ENCODE data around the gene PDE11A. TPM values are rescaled to one million over a fixed set of nuclear protein-coding genes. Genes with fewer than 3 reads are reported as not detected.
"Not testable (repeated sequence)": the region's sequence is repeated elsewhere in the genome, so short reads cannot be mapped to it uniquely, and the experiment has no call there.

Gene PDE11A
- total and polyA plus RNA-seq, 4 donors: 1.0 to 5.9 (median 1.7) TPM

GRCh38 chr2:178084273-178084672 lies 11.7 kb upstream of the PDE11A start:
- WGBS: 61% methylated on average over 3 of the region's 3 CpGs
- H3K4me3 ChIP-seq (ENCODE audit: low read depth in 1 of 3, low read length in 3 of 3): no peak overlapping the region
- DNase-seq (ENCODE audit: low spot score): no peak
- TF ChIP-seq TAF1 (conservative IDR thresholded peaks at IDR 0.05) (no peak), GABPA (IDR thresholded peaks at IDR 0.05 in 1 of 2, conservative IDR thresholded peaks at IDR 0.05 in 1 of 2) (no peak), HNF4G (IDR thresholded peaks at IDR 0.05) (no peak), RAD21 (IDR thresholded peaks at IDR 0.05) (no peak), RXRA (IDR thresholded peaks at IDR 0.05) (no peak), SP1 (IDR thresholded peaks at IDR 0.05) (no peak)
- TF ChIP-seq, protein P1, sequence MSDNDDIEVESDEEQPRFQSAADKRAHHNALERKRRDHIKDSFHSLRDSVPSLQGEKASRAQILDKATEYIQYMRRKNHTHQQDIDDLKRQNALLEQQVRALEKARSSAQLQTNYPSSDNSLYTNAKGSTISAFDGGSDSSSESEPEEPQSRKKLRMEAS (IDR thresholded peaks at IDR 0.05): no peak
- H3K9me3 ChIP-seq (ENCODE audit: control insufficient read depth in 4 of 4, low read length in 3 of 4): no peaks in the 10 kb centered on the region
- peaks cover 0 to 1% (median 0%) of the 10 kb centered on the region in 4 donors for H3K4me1 ChIP-seq (ENCODE audit: control insufficient read depth in 4 of 4, insufficient read depth in 4 of 4, low read length in 3 of 4)
- no peak overlapping the region for H3K27ac ChIP-seq (ENCODE audit: low read depth in 1 of 2, low read length in 2 of 2)
- peaks cover 0 to 1% (median 0%) of the 10 kb centered on the region in 4 donors for H3K36me3 ChIP-seq (ENCODE audit: control insufficient read depth in 4 of 4, insufficient read depth in 3 of 4, low read depth in 1 of 4, low read length in 3 of 4)
- H3K27me3 ChIP-seq (ENCODE audit: control insufficient read depth in 4 of 4, insufficient read depth in 4 of 4, low read length in 3 of 4): no peaks in the 10 kb centered on the region
- no peak overlapping the region for H3K9ac ChIP-seq (ENCODE audit: low read depth in 1 of 2, low read length in 2 of 2)

DNA sequence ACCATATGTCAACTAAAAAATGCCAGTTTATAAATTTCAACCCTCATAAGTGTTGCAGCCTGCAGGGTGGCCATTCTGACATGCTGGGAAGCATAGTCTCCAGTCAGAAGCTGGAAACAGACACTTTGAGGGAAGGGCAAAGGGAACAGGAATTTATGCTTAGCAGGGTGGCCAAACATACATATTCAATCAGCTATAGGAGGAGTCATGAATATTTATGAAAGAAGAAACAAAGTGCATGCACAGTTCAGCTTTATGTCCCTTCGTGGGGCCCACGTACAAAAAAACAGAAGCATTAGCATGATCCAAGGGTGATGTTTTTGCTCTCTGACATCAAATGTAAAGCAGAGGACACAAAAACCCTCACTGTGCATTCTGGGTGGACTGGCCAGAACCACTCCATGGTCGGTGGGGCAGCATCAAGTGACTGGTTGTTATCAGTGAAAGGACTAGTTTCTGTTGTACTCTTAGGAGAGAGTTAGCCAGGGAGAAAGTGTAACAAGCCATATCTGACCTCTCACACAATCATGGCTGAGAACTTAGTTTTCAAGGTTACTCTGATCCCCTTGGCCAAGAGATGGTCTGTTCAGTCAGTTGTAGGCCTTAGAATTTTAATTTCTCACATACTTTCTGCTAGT lies 9.9 kb upstream of the PDE11A start:
- 85% methylated on average over 3 of the region's 3 CpGs for WGBS

GRCh38 chr2:178079279-178079678 lies 6.7 kb upstream of the PDE11A start:
- H3K27ac ChIP-seq (ENCODE audit: low read depth in 1 of 2, low read length in 2 of 2); H3K27me3 ChIP-seq (ENCODE audit: control insufficient read depth in 4 of 4, insufficient read depth in 4 of 4, low read length in 3 of 4); DNase-seq (ENCODE audit: low spot score); H3K9ac ChIP-seq (ENCODE audit: low read depth in 1 of 2, low read length in 2 of 2); H3K9me3 ChIP-seq (ENCODE audit: control insufficient read depth in 4 of 4, low read length in 3 of 4); H3K36me3 ChIP-seq (ENCODE audit: control insufficient read depth in 4 of 4, insufficient read depth in 3 of 4, low read depth in 1 of 4, low read length in 3 of 4); H3K4me3 ChIP-seq (ENCODE audit: low read depth in 1 of 3, low read length in 3 of 3); H3K4me1 ChIP-seq (ENCODE audit: control insufficient read depth in 4 of 4, insufficient read depth in 4 of 4, low read length in 3 of 4): not testable (repeated sequence)
- 82% methylated on average over 3 of the region's 3 CpGs for WGBS

More for the DNA sequence above, 9.9 kb upstream of the PDE11A start:
- Histone ChIP-seq H3K36me3 (ENCODE audit: control insufficient read depth in 4 of 4, insufficient read depth in 3 of 4, low read depth in 1 of 4, low read length in 3 of 4) (peaks cover 0 to 1% (median 0%) of the 10 kb centered on the region in 4 donors), H3K4me3 (ENCODE audit: low read depth in 1 of 3, low read length in 3 of 3) (no peak overlapping the region), H3K9me3 (ENCODE audit: control insufficient read depth in 4 of 4, low read length in 3 of 4) (no peaks in the 10 kb centered on the region), H3K4me1 (ENCODE audit: control insufficient read depth in 4 of 4, insufficient read depth in 4 of 4, low read length in 3 of 4) (peaks cover 0 to 1% (median 0%) of the 10 kb centered on the region in 4 donors), H3K27me3 (ENCODE audit: control insufficient read depth in 4 of 4, insufficient read depth in 4 of 4, low read length in 3 of 4) (no peaks in the 10 kb centered on the region), H3K27ac (ENCODE audit: low read depth in 1 of 2, low read length in 2 of 2) (no peak overlapping the region), H3K9ac (ENCODE audit: low read depth in 1 of 2, low read length in 2 of 2) (no peak overlapping the region)
- no peak for DNase-seq (ENCODE audit: low spot score)
- TF ChIP-seq, protein P2, sequence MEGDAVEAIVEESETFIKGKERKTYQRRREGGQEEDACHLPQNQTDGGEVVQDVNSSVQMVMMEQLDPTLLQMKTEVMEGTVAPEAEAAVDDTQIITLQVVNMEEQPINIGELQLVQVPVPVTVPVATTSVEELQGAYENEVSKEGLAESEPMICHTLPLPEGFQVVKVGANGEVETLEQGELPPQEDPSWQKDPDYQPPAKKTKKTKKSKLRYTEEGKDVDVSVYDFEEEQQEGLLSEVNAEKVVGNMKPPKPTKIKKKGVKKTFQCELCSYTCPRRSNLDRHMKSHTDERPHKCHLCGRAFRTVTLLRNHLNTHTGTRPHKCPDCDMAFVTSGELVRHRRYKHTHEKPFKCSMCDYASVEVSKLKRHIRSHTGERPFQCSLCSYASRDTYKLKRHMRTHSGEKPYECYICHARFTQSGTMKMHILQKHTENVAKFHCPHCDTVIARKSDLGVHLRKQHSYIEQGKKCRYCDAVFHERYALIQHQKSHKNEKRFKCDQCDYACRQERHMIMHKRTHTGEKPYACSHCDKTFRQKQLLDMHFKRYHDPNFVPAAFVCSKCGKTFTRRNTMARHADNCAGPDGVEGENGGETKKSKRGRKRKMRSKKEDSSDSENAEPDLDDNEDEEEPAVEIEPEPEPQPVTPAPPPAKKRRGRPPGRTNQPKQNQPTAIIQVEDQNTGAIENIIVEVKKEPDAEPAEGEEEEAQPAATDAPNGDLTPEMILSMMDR (IDR thresholded peaks at IDR 0.05; ENCODE audit: low read depth, low read length, missing input control): no peak
- TF ChIP-seq RXRA (IDR thresholded peaks at IDR 0.05) (no peak), TAF1 (conservative IDR thresholded peaks at IDR 0.05) (no peak)

- Histone ChIP-seq H3K27me3 (ENCODE audit: control insufficient read depth in 4 of 4, insufficient read depth in 4 of 4, low read length in 3 of 4) (no peaks in the 10 kb centered on the region), H3K9ac (ENCODE audit: low read depth in 1 of 2, low read length in 2 of 2) (no peak overlapping the region), H3K4me1 (ENCODE audit: control insufficient read depth in 4 of 4, insufficient read depth in 4 of 4, low read length in 3 of 4) (peaks cover 2 to 26% (median 8%) of the 10 kb centered on the region in 4 donors), H3K4me3 (ENCODE audit: low read depth in 1 of 3, low read length in 3 of 3) (no peak overlapping the region), H3K9me3 (ENCODE audit: control insufficient read depth in 4 of 4, low read length in 3 of 4) (no peaks in the 10 kb centered on the region), H3K36me3 (ENCODE audit: control insufficient read depth in 4 of 4, insufficient read depth in 3 of 4, low read depth in 1 of 4, low read length in 3 of 4) (no peaks in the 10 kb centered on the region), H3K27ac (ENCODE audit: low read depth in 1 of 2, low read length in 2 of 2) (no peak overlapping the region)
- DNase-seq (ENCODE audit: low spot score): no peak
- TF ChIP-seq, protein P2 (IDR thresholded peaks at IDR 0.05; ENCODE audit: low read depth, low read length, missing input control): no peak
- TF ChIP-seq RAD21 (IDR thresholded peaks at IDR 0.05): no peak
- no peak for TF ChIP-seq HNF4G (IDR thresholded peaks at IDR 0.05)
- TF ChIP-seq, protein P3, sequence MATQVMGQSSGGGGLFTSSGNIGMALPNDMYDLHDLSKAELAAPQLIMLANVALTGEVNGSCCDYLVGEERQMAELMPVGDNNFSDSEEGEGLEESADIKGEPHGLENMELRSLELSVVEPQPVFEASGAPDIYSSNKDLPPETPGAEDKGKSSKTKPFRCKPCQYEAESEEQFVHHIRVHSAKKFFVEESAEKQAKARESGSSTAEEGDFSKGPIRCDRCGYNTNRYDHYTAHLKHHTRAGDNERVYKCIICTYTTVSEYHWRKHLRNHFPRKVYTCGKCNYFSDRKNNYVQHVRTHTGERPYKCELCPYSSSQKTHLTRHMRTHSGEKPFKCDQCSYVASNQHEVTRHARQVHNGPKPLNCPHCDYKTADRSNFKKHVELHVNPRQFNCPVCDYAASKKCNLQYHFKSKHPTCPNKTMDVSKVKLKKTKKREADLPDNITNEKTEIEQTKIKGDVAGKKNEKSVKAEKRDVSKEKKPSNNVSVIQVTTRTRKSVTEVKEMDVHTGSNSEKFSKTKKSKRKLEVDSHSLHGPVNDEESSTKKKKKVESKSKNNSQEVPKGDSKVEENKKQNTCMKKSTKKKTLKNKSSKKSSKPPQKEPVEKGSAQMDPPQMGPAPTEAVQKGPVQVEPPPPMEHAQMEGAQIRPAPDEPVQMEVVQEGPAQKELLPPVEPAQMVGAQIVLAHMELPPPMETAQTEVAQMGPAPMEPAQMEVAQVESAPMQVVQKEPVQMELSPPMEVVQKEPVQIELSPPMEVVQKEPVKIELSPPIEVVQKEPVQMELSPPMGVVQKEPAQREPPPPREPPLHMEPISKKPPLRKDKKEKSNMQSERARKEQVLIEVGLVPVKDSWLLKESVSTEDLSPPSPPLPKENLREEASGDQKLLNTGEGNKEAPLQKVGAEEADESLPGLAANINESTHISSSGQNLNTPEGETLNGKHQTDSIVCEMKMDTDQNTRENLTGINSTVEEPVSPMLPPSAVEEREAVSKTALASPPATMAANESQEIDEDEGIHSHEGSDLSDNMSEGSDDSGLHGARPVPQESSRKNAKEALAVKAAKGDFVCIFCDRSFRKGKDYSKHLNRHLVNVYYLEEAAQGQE (IDR thresholded peaks at IDR 0.05): no peak
- TF ChIP-seq NR2F2 (IDR thresholded peaks at IDR 0.05): no peak
- TF ChIP-seq RXRA (IDR thresholded peaks at IDR 0.05): no peak
- no peak for TF ChIP-seq EGR1 (IDR thresholded peaks at IDR 0.05; ENCODE audit: low read depth in 2 of 2)
- TF ChIP-seq FOXA2 (IDR thresholded peaks at IDR 0.05): no peak
Measured at GRCh38 chr2:178076130-178076529, 3.6 kb upstream of the PDE11A start.
